ENCODE results near the gene MIOS.

Gene MIOS

GRCh38 chr7:7566651-7567611 is at the start of gene MIOS:
MIOS (plus strand) TSS chr7:7566884; CDS start chr7:7572476, 5,592 bp downstream.
- peak; percentile 95 for DNase-seq (ENCODE audit: low spot score)

- no peak for DNase-seq (ENCODE audit: low spot score)
These were observed 48.9 kb upstream of the MIOS start for GRCh38 chr7:7517754-7518153.

GRCh38 chr7:7519056-7519455 is 47.6 kb upstream of the MIOS start:
- no peak for DNase-seq (ENCODE audit: low spot score)

GRCh38 chr7:7519528-7519927 is 47.2 kb upstream of the MIOS start:
- DNase-seq (ENCODE audit: low spot score), result no peak

- DNase-seq (ENCODE audit: low spot score), result no peak
These were observed 45.4 kb upstream of the MIOS start for GRCh38 chr7:7521259-7521658.

GRCh38 chr7:7522421-7522820 is 44.3 kb upstream of the MIOS start:
- DNase-seq (ENCODE audit: low spot score), result no peak

GRCh38 chr7:7524121-7524520 is 42.6 kb upstream of the MIOS start:
- DNase-seq (ENCODE audit: low spot score), result peak; percentile 93

- DNase-seq (ENCODE audit: low spot score), result no peak
These were observed 40.7 kb upstream of the MIOS start for GRCh38 chr7:7526006-7526405.

- DNase-seq (ENCODE audit: low spot score), result peak; percentile 40
These were observed 39.6 kb upstream of the MIOS start for GRCh38 chr7:7527047-7527446.

GRCh38 chr7:7529328-7529727 is 37.4 kb upstream of the MIOS start:
- no peak for DNase-seq (ENCODE audit: low spot score)

- DNase-seq (ENCODE audit: low spot score), result no peak
These were observed 32.8 kb upstream of the MIOS start for GRCh38 chr7:7533831-7534430.

GRCh38 chr7:7535691-7536090 is 31.0 kb upstream of the MIOS start, which contains the start of gene COL28A1:
COL28A1 (minus strand) TSS chr7:7535873; CDS start chr7:7532875, 2,998 bp downstream.
- no peak for DNase-seq (ENCODE audit: low spot score)

- no peak for DNase-seq (ENCODE audit: low spot score)
These were observed 30.2 kb upstream of the MIOS start for GRCh38 chr7:7536396-7537019.

GRCh38 chr7:7537711-7538110 is 29.0 kb upstream of the MIOS start:
- no peak for DNase-seq (ENCODE audit: low spot score)

GRCh38 chr7:7539152-7539551 is 27.5 kb upstream of the MIOS start:
- DNase-seq (ENCODE audit: low spot score), result no peak

- DNase-seq (ENCODE audit: low spot score), result no peak
These were observed 27.0 kb upstream of the MIOS start for GRCh38 chr7:7539711-7540110.

- DNase-seq (ENCODE audit: low spot score), result no peak
These were observed 24.3 kb upstream of the MIOS start for GRCh38 chr7:7542251-7542835.

GRCh38 chr7:7548407-7548806 is 18.3 kb upstream of the MIOS start:
- DNase-seq (ENCODE audit: low spot score), result no peak

GRCh38 chr7:7550663-7551062 is 16.0 kb upstream of the MIOS start:
- DNase-seq (ENCODE audit: low spot score), result no peak

GRCh38 chr7:7552199-7552598 is 14.5 kb upstream of the MIOS start:
- DNase-seq (ENCODE audit: low spot score), result no peak

- no peak for DNase-seq (ENCODE audit: low spot score)
These were observed 13.3 kb upstream of the MIOS start for GRCh38 chr7:7553386-7553785.

- DNase-seq (ENCODE audit: low spot score), result no peak
These were observed 12.7 kb upstream of the MIOS start for GRCh38 chr7:7554021-7554432.
